H1 (cell line): ENCODE data around the gene BASP1. TPM values are rescaled to one million over a fixed set of nuclear protein-coding genes. Genes with fewer than 3 reads are reported as not detected.

Experiments used
- CTCF ChIA-PET: fragments of 300-600 bp; sonication (Branson Sonifier 250); formaldehyde crosslinking; loops from one replicate; lab custom pipeline; 2021; ENCODE audit not compliant: partially characterized antibody; lab: Charles Lee
- POLR2A ChIA-PET: fragments of 300-600 bp; sonication (Branson Sonifier 250); formaldehyde crosslinking; loops from one replicate; lab custom pipeline; 2021; ENCODE audit warnings: inconsistent platforms; ENCODE audit not compliant: partially characterized antibody; lab: Charles Lee
- DNase-seq, 2 experiments: peaks; one replicate each; pipeline versions ENCODE4 v3.0.0 to v3.0.0-alpha.2; 2010 to 2022; ENCODE audit warnings: low spot score in 2 of 2, low read depth in 1 of 2, mixed read lengths in 1 of 2
- FAIRE-seq: peaks from 2 replicates; lab custom pipeline; 2011; peaks lifted over from hg19 to GRCh38; lab: Jason Lieb, UNC
- H2AFZ ChIP-seq: 2 replicates; pipeline ENCODE4 v1.8.1; 2012; ENCODE audit warnings: low read length, inconsistent platforms
- H2AK5ac ChIP-seq: 2 replicates; pipeline ENCODE4 v1.6.1; 2013; ENCODE audit warnings: low read depth, low read length
- H2BK120ac ChIP-seq: replicated peaks from 2 replicates; pipeline ENCODE3; 2013; ENCODE audit warnings: low read depth, low read length, inconsistent platforms
- H2BK12ac ChIP-seq: 2 replicates; pipeline ENCODE4 v1.6.1; 2013; ENCODE audit warnings: low read depth, low read length
- H2BK15ac ChIP-seq: 2 replicates; pipeline ENCODE4 v1.6.1; 2013; ENCODE audit warnings: low read length
- H2BK20ac ChIP-seq: 2 replicates; pipeline ENCODE4 v1.6.1; 2013; ENCODE audit warnings: low read length
- H2BK5ac ChIP-seq: 2 replicates; pipeline ENCODE4 v1.6.1; 2013; ENCODE audit warnings: low read depth, low read length
- H3K14ac ChIP-seq: 2 replicates; pipeline ENCODE4 v1.6.1; 2013; ENCODE audit warnings: inconsistent platforms; ENCODE audit not compliant: insufficient read length
- H3K18ac ChIP-seq: 2 replicates; pipeline ENCODE4 v1.6.1; 2013; ENCODE audit warnings: low read length; ENCODE audit errors: extremely low read depth
- H3K23ac ChIP-seq: 2 replicates; pipeline ENCODE4 v1.6.1; 2013; ENCODE audit warnings: inconsistent platforms; ENCODE audit not compliant: insufficient read length
- H3K23me2 ChIP-seq: 2 replicates; pipeline ENCODE4 v1.6.1; 2013; ENCODE audit warnings: low read depth, low read length
- H3K27ac ChIP-seq: 2 replicates; pipeline ENCODE4 v1.6.1; 2011; ENCODE audit warnings: low read depth, low read length, inconsistent platforms
- H3K27me3 ChIP-seq, 4 experiments: replicated peaks in 1 of 4; 1 replicate in 1 of 4; 2 replicates in 3 of 4; pipeline versions ENCODE4 v1.6.1 to v1.8.1; 2011 to 2013; ENCODE audit warnings: low read length in 3 of 4, mild to moderate bottlenecking in 3 of 4, inconsistent platforms in 2 of 4, mixed read lengths in 2 of 4, moderate library complexity in 1 of 4; ENCODE audit not compliant: control insufficient read depth in 3 of 4, insufficient read depth in 3 of 4; ENCODE audit errors: extremely low read depth in 1 of 4
- H3K36me3 ChIP-seq, 4 experiments: 2 replicates each; pipeline versions ENCODE4 v1.6.1 to v1.8.1; 2011 to 2013; ENCODE audit warnings: mild to moderate bottlenecking in 4 of 4, low read length in 3 of 4, moderate library complexity in 2 of 4, control low read depth in 1 of 4, inconsistent platforms in 1 of 4; ENCODE audit not compliant: insufficient read depth in 4 of 4, control insufficient read depth in 2 of 4
- H3K4ac ChIP-seq: replicated peaks from 2 replicates; pipeline ENCODE3; 2013; ENCODE audit warnings: low read length, low read depth, mixed read lengths, inconsistent platforms; ENCODE audit not compliant: insufficient read length
- H3K4me1 ChIP-seq, 4 experiments: replicated peaks in 1 of 4; 1 replicate in 1 of 4; 2 replicates in 3 of 4; pipeline versions ENCODE4 v1.6.1 to v1.8.1; 2011 to 2013; ENCODE audit warnings: low read length in 3 of 4, inconsistent platforms in 2 of 4, mixed read lengths in 1 of 4; ENCODE audit not compliant: insufficient read depth in 4 of 4, control insufficient read depth in 3 of 4
- H3K4me2 ChIP-seq, 2 experiments: 2 replicates each; pipeline versions ENCODE4 v1.6.1 to v1.8.1; 2011 to 2013; ENCODE audit warnings: low read depth in 2 of 2, low read length in 2 of 2, control low read depth in 1 of 2, inconsistent platforms in 1 of 2, mild to moderate bottlenecking in 1 of 2; ENCODE audit not compliant: insufficient read depth in 1 of 2
- H3K4me3 ChIP-seq, 4 experiments: fragments of 200-600, 300-600 bp in 1 of 4; sonication (generic), shearing (Covaris generic), sonication (Bioruptor Twin) in 1 of 4; 2 replicates each; pipeline versions ENCODE4 v1.5.1 to v1.8.1; 2011 to 2016; ENCODE audit warnings: low read length in 4 of 4, low read depth in 3 of 4, control low read depth in 2 of 4, inconsistent platforms in 2 of 4, mild to moderate bottlenecking in 2 of 4, mixed read lengths in 1 of 4, moderate library complexity in 1 of 4; ENCODE audit not compliant: insufficient read depth in 2 of 4; ENCODE audit errors: extremely low read depth in 1 of 4
- H3K56ac ChIP-seq: replicated peaks from 2 replicates; pipeline ENCODE3; 2013; ENCODE audit warnings: low read depth, mild to moderate bottlenecking, mixed read lengths, low read length, inconsistent platforms; ENCODE audit not compliant: insufficient read length
- H3K79me1 ChIP-seq: 2 replicates; pipeline ENCODE4 v1.6.1; 2013; ENCODE audit warnings: low read depth, low read length, control low read depth
- H3K79me2 ChIP-seq, 2 experiments: 2 replicates each; pipeline versions ENCODE4 v1.6.1 to v1.8.1; 2012 to 2013; ENCODE audit warnings: low read length in 2 of 2, mild to moderate bottlenecking in 2 of 2, inconsistent platforms in 1 of 2; ENCODE audit not compliant: insufficient read depth in 2 of 2, control insufficient read depth in 1 of 2
- H3K9ac ChIP-seq, 4 experiments: replicated peaks in 1 of 4; 1 replicate in 1 of 4; 2 replicates in 3 of 4; pipeline versions ENCODE4 v1.6.1 to v1.8.1; 2011 to 2013; ENCODE audit warnings: low read depth in 3 of 4, low read length in 3 of 4, control low read depth in 2 of 4, mild to moderate bottlenecking in 2 of 4, moderate library complexity in 2 of 4, inconsistent platforms in 1 of 4; ENCODE audit errors: extremely low read depth in 1 of 4
- H3K9me3 ChIP-seq, 2 experiments: 2 replicates each; pipeline versions ENCODE4 v1.6.1 to v1.8.1; 2012 to 2013; ENCODE audit warnings: mild to moderate bottlenecking in 2 of 2, moderate library complexity in 2 of 2, control low read depth in 1 of 2, inconsistent platforms in 1 of 2, low read depth in 1 of 2, low read length in 1 of 2, mixed read lengths in 1 of 2; ENCODE audit not compliant: insufficient read depth in 2 of 2
- H4K20me1 ChIP-seq, 2 experiments: replicated peaks in 1 of 2; 2 replicates each; pipeline versions ENCODE3 to v1.8.1; 2011 to 2013; ENCODE audit warnings: inconsistent platforms in 2 of 2, low read length in 2 of 2, mild to moderate bottlenecking in 1 of 2; ENCODE audit not compliant: insufficient read depth in 2 of 2, control insufficient read depth in 1 of 2
- H4K5ac ChIP-seq: 2 replicates; pipeline ENCODE4 v1.6.1; 2013; ENCODE audit warnings: low read length, low read depth, mixed read lengths, inconsistent platforms; ENCODE audit not compliant: insufficient read length
- H4K8ac ChIP-seq: 2 replicates; pipeline ENCODE4 v1.8.0; 2013; ENCODE audit warnings: mild to moderate bottlenecking, moderate library complexity, low read length, inconsistent platforms; ENCODE audit not compliant: insufficient read depth; ENCODE audit errors: extremely low read depth
- H4K91ac ChIP-seq: replicated peaks from 2 replicates; pipeline ENCODE3; 2013; ENCODE audit warnings: low read length, mixed read lengths, inconsistent platforms; ENCODE audit not compliant: insufficient read length
- CBX8 ChIP-seq: fragments of 300-800, 300-1000 bp; sonication (generic); IDR thresholded peaks from 2 replicates; pipeline ENCODE4 v1.7.1; 2016; ENCODE audit warnings: low read depth, low read length, borderline replicate concordance
- CREB1 ChIP-seq: IDR thresholded peaks from 2 replicates; pipeline ENCODE4 v1.6.1; 2012; ENCODE audit warnings: inconsistent platforms
- EP300 ChIP-seq, 2 experiments: IDR thresholded peaks; 1 replicate in 1 of 2; 2 replicates in 1 of 2; pipeline ENCODE4 v1.6.1; 2011 to 2012; ENCODE audit warnings: low read depth in 2 of 2, low read length in 2 of 2, mild to moderate bottlenecking in 2 of 2, borderline replicate concordance in 1 of 2, inconsistent platforms in 1 of 2, moderate library complexity in 1 of 2
- FOSL1 ChIP-seq: IDR thresholded peaks from 2 replicates; pipeline ENCODE4 v1.6.1; 2011; ENCODE audit warnings: mild to moderate bottlenecking, low read depth, low read length, moderate library complexity; ENCODE audit not compliant: insufficient read depth
- GTF2F1 ChIP-seq: IDR thresholded peaks from 2 replicates; pipeline ENCODE4 v1.6.1; 2012; ENCODE audit warnings: low read depth, low read length, improper control_type of control experiment, borderline replicate concordance
- HDAC2 ChIP-seq, 2 experiments: fragments of 300-600 bp in 1 of 2; sonication (generic) in 1 of 2; IDR thresholded peaks; 2 replicates each; pipeline ENCODE4 v1.6.1; 2011 to 2012; ENCODE audit warnings: low read depth in 2 of 2, low read length in 2 of 2, mild to moderate bottlenecking in 2 of 2, moderate library complexity in 2 of 2, borderline replicate concordance in 1 of 2, inconsistent platforms in 1 of 2
- KDM5A ChIP-seq: fragments of 200-600 bp; IDR thresholded peaks from 2 replicates; pipeline ENCODE4 v1.7.1; 2012; ENCODE audit warnings: mild to moderate bottlenecking, low read length, inconsistent platforms, mixed read lengths
- NANOG ChIP-seq: IDR thresholded peaks from 2 replicates; pipeline ENCODE4 v1.6.1; 2011; ENCODE audit warnings: low read length, low read depth, mild to moderate bottlenecking, inconsistent platforms; ENCODE audit not compliant: insufficient read depth, poor library complexity, severe bottlenecking
- POLR2A ChIP-seq, 2 experiments: IDR thresholded peaks; 1 replicate in 1 of 2; 2 replicates in 1 of 2; pipeline ENCODE4 v1.6.1; 2011; ENCODE audit warnings: low read depth in 2 of 2, low read length in 2 of 2, mild to moderate bottlenecking in 2 of 2; ENCODE audit errors: control extremely low read depth in 1 of 2
- POLR2AphosphoS5 ChIP-seq: IDR thresholded peaks from 2 replicates; pipeline ENCODE4 v1.6.1; 2011; ENCODE audit warnings: low read depth, low read length
- SAP30 ChIP-seq: fragments of 300-600 bp; sonication (generic); IDR thresholded peaks from 2 replicates; pipeline ENCODE4 v1.7.1; 2012; ENCODE audit warnings: low read length, moderate library complexity, mild to moderate bottlenecking, inconsistent platforms; ENCODE audit not compliant: insufficient read depth, insufficient replicate concordance
- SP1 ChIP-seq: IDR thresholded peaks from 2 replicates; pipeline ENCODE4 v1.6.1; 2011; ENCODE audit warnings: low read depth, low read length
- SP4 ChIP-seq: IDR thresholded peaks from 2 replicates; pipeline ENCODE4 v1.6.1; 2012; ENCODE audit warnings: low read length, inconsistent platforms
- SRF ChIP-seq: IDR thresholded peaks from 2 replicates; pipeline ENCODE4 v1.6.1; 2011; ENCODE audit warnings: mild to moderate bottlenecking, low read depth, low read length, moderate library complexity
- TBP ChIP-seq: IDR thresholded peaks from 2 replicates; pipeline ENCODE4 v1.6.1; 2011; ENCODE audit warnings: low read depth, low read length, improper control_type of control experiment
- TEAD4 ChIP-seq: IDR thresholded peaks from 2 replicates; pipeline ENCODE4 v1.6.1; 2012; ENCODE audit warnings: low read depth, low read length, inconsistent platforms, mixed read lengths
- WGBS, 2 experiments: shearing (Covaris generic) in 1 of 2; methylation state at CpG; one replicate each; pipeline versions ENCODE4 v1.1.6 to v1.1.7; 2013 to 2015; ENCODE audit warnings: low lambda C conversion rate in 2 of 2, mixed read lengths in 2 of 2, inconsistent platforms in 1 of 2, low coverage in 1 of 2, missing lambda C conversion rate in 1 of 2; ENCODE audit not compliant: insufficient replicate concordance in 2 of 2, insufficient coverage in 1 of 2, insufficient read length in 1 of 2; ENCODE audit errors: extremely low coverage in 1 of 2, missing lambda C conversion rate in 1 of 2; 5-methylcytosine and 5-hydroxymethylcytosine counted together
- polyA plus RNA-seq, 7 experiments: library from polyadenylated mRNA; depleted of rRNA in 3 of 7; stranded (reverse) in 5 of 7; unstranded in 2 of 7; fragments of >200 nt in 5 of 7; fragments of 200-250 nt in 2 of 7; gene quantifications; 1 replicate in 5 of 7; 2 replicates in 1 of 7; 4 replicates in 1 of 7; pipeline versions ENCODE4 v1.2.1 to v1.2.3, GENCODE V29; 2011 to 2013; ENCODE audit warnings: missing spikeins in 2 of 7, mixed read lengths in 2 of 7
- total RNA-seq: library from RNA; stranded (reverse); fragmentation: NEBNext Ultra II Directional; extraction: Animal tissue kit (Norgen Biotek cat#: 25700); gene quantifications from 2 replicates; pipeline ENCODE4 v1.2.1, GENCODE V29; 2021

Gene BASP1
- total and polyA plus RNA-seq, 2 of the 8 experiments (the other 6 are each of a cell fraction or from before 2014, with no cell fraction given), result 95.2 to 104 TPM

GRCh38 chr5:17172791-17173190 lies 44.6 kb upstream of the BASP1 start:
- H2BK12ac ChIP-seq, result no peak overlapping the region
- no peaks in the 10 kb centered on the region for H3K23me2 ChIP-seq
- CTCF ChIA-PET, result interaction anchor here (1.0 to 1.2 kb wide), 2 partner anchors 40 to 306 kb away, joined by 3 to 4 read pairs; no protein-coding TSS in a partner anchor
- H3K9ac ChIP-seq, result no peak overlapping the region
- no peaks in the 10 kb centered on the region for H4K20me1 ChIP-seq
- H3K4ac ChIP-seq, result no peak overlapping the region
- POLR2A ChIA-PET, result no interaction called here
- no peak overlapping the region for H2BK20ac ChIP-seq
- no peaks in the 10 kb centered on the region for H3K79me2 ChIP-seq
- no peak overlapping the region for H2BK120ac ChIP-seq
- H2BK15ac ChIP-seq, result no peak overlapping the region
- H3K4me2 ChIP-seq, result no peak overlapping the region
- H4K5ac ChIP-seq, result no peak overlapping the region
- peaks cover 0 to 3% (median 0%) of the 10 kb centered on the region in 4 experiments; a peak in 3 of 7 replicates for H3K4me1 ChIP-seq
- no peak overlapping the region for H2BK5ac ChIP-seq
- FAIRE-seq (no peak), DNase-seq (no peak)
- H3K23ac ChIP-seq, result no peak overlapping the region
- H3K4me3 ChIP-seq, result no peak overlapping the region
- no peak overlapping the region for H3K18ac ChIP-seq
- H2AFZ ChIP-seq, result no peak overlapping the region
- no peak overlapping the region for H4K91ac ChIP-seq
- no peak overlapping the region for H3K27ac ChIP-seq
- H3K36me3 ChIP-seq, result no peaks in the 10 kb centered on the region
- no peak overlapping the region for H2AK5ac ChIP-seq
- H4K8ac ChIP-seq, result no peak overlapping the region
- no peaks in the 10 kb centered on the region for H3K9me3 ChIP-seq
- WGBS, 2 experiments, result 86% methylated on average over 3 of the region's 3 CpGs; no CpG with 5 or more reads in 1 of the 2 experiments
- no peaks in the 10 kb centered on the region for H3K79me1 ChIP-seq
- H3K56ac ChIP-seq, result no peak overlapping the region
- no peaks in the 10 kb centered on the region for H3K27me3 ChIP-seq
- H3K14ac ChIP-seq, result no peak overlapping the region
- TF ChIP-seq POLR2A (IDR thresholded peaks at IDR 0.05; ENCODE audit: control extremely low read depth in 1 of 2, low read depth in 2 of 2, low read length in 2 of 2), result no peak
- TF ChIP-seq GTF2F1, result no peak
- no peak for TF ChIP-seq KDM5A
- no peak for TF ChIP-seq SP4
- no peak for TF ChIP-seq FOSL1
- no peak for TF ChIP-seq EP300 (IDR thresholded peaks at IDR 0.05; ENCODE audit: borderline replicate concordance in 1 of 2, low read depth in 2 of 2, low read length in 2 of 2)
- no peak for TF ChIP-seq HDAC2 (IDR thresholded peaks at IDR 0.05; ENCODE audit: borderline replicate concordance in 1 of 2, low read depth in 2 of 2, low read length in 2 of 2)
- no peak for TF ChIP-seq SP1
- TF ChIP-seq POLR2AphosphoS5, result no peak
- no peak for TF ChIP-seq SRF
- TF ChIP-seq TBP, result no peak
- TF ChIP-seq CREB1, result no peak
- TF ChIP-seq SAP30, result no peak
- no peak for TF ChIP-seq NANOG
- no peak for TF ChIP-seq CBX8
- TF ChIP-seq TEAD4, result no peak
